Osteocyte (in vitro differentiated cells): Measurements from ENCODE around the gene PDC. TPM values are rescaled to one million over a fixed set of nuclear protein-coding genes. Genes with fewer than 3 reads are reported as not detected.

Experiments
- DNase-seq: peaks from one replicate; pipeline ENCODE4 v3.0.0; 2021; ENCODE audit warnings: mixed read lengths; ENCODE audit not compliant: unreplicated experiment; ENCODE audit errors: extremely low spot score
- H3K27ac Mint-ChIP-seq: one replicate; pipeline ENCODE4 v1.8.0; 2021; ENCODE audit warnings: mild to moderate bottlenecking, mixed read lengths; ENCODE audit not compliant: unreplicated experiment
- H3K27me3 Mint-ChIP-seq: one replicate; pipeline ENCODE4 v1.8.0; 2021; ENCODE audit warnings: mixed read lengths; ENCODE audit not compliant: unreplicated experiment
- H3K36me3 Mint-ChIP-seq: one replicate; pipeline ENCODE4 v1.8.0; 2021; ENCODE audit warnings: mixed read lengths; ENCODE audit not compliant: unreplicated experiment
- H3K4me1 Mint-ChIP-seq: one replicate; pipeline ENCODE4 v1.8.0; 2021; ENCODE audit warnings: mixed read lengths; ENCODE audit not compliant: unreplicated experiment
- H3K4me3 Mint-ChIP-seq: one replicate; pipeline ENCODE4 v1.8.0; 2021; ENCODE audit warnings: mild to moderate bottlenecking, moderate library complexity, mixed read lengths; ENCODE audit not compliant: unreplicated experiment
- H3K9me3 Mint-ChIP-seq: one replicate; pipeline ENCODE4 v1.8.0; 2021; ENCODE audit warnings: mixed read lengths; ENCODE audit not compliant: unreplicated experiment
- CTCF ChIP-seq: fragments of 200-600 bp; sonication (generic); IDR thresholded peaks from 2 replicates; pipeline ENCODE4 v1.5.0; 2021; ENCODE audit warnings: antibody characterized with exemption, mild to moderate bottlenecking, moderate library complexity
- total RNA-seq: library from RNA; stranded (reverse); gene quantifications from 2 replicates; pipeline ENCODE4 v1.2.1, GENCODE V29; 2021

Gene PDC
- total RNA-seq, 1 donor from 2014 or later = not detected

DNA sequence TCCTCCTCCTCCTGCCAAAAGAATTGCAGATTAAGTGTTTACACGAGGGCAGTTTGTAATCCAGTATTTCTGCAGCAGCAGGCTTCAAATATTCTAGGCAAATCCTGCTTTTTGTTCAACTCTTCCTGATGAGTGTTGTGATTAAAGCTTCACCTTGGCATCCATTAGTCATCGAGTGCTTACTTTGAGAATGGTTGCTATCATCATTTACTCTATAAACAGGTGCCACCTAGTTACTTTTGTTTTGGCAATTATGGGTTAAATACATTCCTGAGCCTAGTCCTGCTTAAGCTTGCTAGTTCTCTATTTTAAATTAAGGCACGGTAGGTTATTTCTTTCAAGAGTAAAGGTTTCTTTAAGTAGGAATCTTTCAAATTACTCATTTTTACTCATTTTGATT is 20.3 kb downstream of the PDC start:
- TF ChIP-seq CTCF = no peak

GRCh38 chr1:186438567-186438966 is 22.3 kb downstream of the PDC start:
- H3K4me3 Mint-ChIP-seq = no peak overlapping the region
- DNase-seq = no peak
- H3K4me1 Mint-ChIP-seq = no peaks in the 10 kb centered on the region
- H3K27ac Mint-ChIP-seq = no peak overlapping the region
- no peaks in the 10 kb centered on the region for H3K9me3 Mint-ChIP-seq
- no peak for TF ChIP-seq CTCF
- H3K36me3 Mint-ChIP-seq = no peaks in the 10 kb centered on the region
- H3K27me3 Mint-ChIP-seq = no peaks in the 10 kb centered on the region

More for the DNA sequence above, 20.3 kb downstream of the PDC start:
- H3K36me3 Mint-ChIP-seq = no peaks in the 10 kb centered on the region
- H3K9me3 Mint-ChIP-seq = no peaks in the 10 kb centered on the region
- no peak overlapping the region for H3K27ac Mint-ChIP-seq
- H3K4me3 Mint-ChIP-seq = no peak overlapping the region
- H3K4me1 Mint-ChIP-seq = no peaks in the 10 kb centered on the region
- H3K27me3 Mint-ChIP-seq = no peaks in the 10 kb centered on the region
- no peak for DNase-seq

GRCh38 chr1:186435336-186435735 is 25.6 kb downstream of the PDC start:
- no peaks in the 10 kb centered on the region for H3K4me1 Mint-ChIP-seq

DNA sequence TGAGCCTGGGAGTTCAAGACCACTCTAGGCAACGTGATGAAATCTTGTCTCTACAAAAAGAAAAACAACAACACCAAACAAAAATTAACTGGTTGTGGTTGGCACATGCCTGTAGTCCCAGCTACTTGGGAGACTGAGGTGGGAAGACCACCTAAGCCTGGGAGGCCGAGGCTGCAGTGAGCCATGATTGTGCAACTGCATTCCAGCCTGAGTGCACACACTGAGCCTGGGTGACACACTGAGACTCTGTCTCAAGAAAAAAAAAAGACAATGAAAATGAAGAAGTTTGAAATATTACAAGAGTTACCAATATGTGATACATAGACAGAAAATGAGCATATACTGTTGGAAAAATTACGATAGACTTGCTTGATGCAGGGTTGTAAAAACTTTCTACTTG is 31.9 kb downstream of the PDC start:
- Mint-ChIP-seq H3K4me1 (no peaks in the 10 kb centered on the region), H3K4me3 (no peak overlapping the region), H3K27ac (no peak overlapping the region), H3K9me3 (peaks cover 8% of the 10 kb centered on the region), H3K36me3 (peaks cover 4% of the 10 kb centered on the region), H3K27me3 (no peaks in the 10 kb centered on the region)
- no peak for DNase-seq
- no peak for TF ChIP-seq CTCF

More at GRCh38 chr1:186435336-186435735, 25.6 kb downstream of the PDC start:
- H3K9me3 Mint-ChIP-seq = no peaks in the 10 kb centered on the region
- no peak for DNase-seq
- no peak overlapping the region for H3K27ac Mint-ChIP-seq
- no peaks in the 10 kb centered on the region for H3K36me3 Mint-ChIP-seq
- H3K27me3 Mint-ChIP-seq = no peaks in the 10 kb centered on the region
- H3K4me3 Mint-ChIP-seq = no peak overlapping the region
- no peak for TF ChIP-seq CTCF

DNA sequence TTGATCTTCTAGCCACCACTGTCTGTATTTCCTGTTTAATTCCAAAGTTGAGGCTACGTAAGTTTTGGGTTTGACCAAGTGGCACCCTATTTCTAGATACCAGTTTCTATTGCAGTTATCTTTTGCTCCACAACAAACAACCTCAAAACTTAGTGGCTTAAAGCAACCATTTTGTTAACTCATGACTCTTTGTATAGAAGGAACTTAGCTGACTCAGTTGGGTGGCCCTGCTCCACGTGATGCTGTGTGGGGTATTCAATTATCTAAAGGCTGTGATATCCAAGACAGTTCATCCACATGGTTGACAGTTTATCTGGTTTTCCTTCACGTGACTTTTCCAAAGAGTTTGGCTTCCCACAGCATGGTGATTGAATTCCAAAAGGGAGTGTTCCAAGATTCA is 34.8 kb downstream of the PDC start:
- Mint-ChIP-seq H3K4me1 (peaks cover 1% of the 10 kb centered on the region), H3K4me3 (no peak overlapping the region), H3K9me3 (peaks cover 8% of the 10 kb centered on the region), H3K27me3 (no peaks in the 10 kb centered on the region), H3K36me3 (peaks cover 4% of the 10 kb centered on the region), H3K27ac (no peak overlapping the region)
- no peak for DNase-seq
- TF ChIP-seq CTCF = no peak
